IPS-NIHi7 (cell line): ENCODE results near the gene TSC22D3.
"Not testable (repeated sequence)": the region's sequence is repeated elsewhere in the genome, so short reads cannot be mapped to it uniquely, and the experiment has no call there.

Experiments used
- DNase-seq: peaks from one replicate; pipeline ENCODE4 v3.0.0; 2012; ENCODE audit warnings: mixed read lengths; ENCODE audit errors: extremely low spot score

Gene TSC22D3

GRCh38 chrX:107775734-107776511 lies at the start of gene TSC22D3:
TSS of gene TSC22D3 (minus strand) at chrX:107775787. CDS start at chrX:107775419, 368 bp downstream.
- peak; percentile 79 for DNase-seq

GRCh38 chrX:107823456-107823855 lies 47.9 kb upstream of the TSC22D3 start:
- no peak for DNase-seq

DNA sequence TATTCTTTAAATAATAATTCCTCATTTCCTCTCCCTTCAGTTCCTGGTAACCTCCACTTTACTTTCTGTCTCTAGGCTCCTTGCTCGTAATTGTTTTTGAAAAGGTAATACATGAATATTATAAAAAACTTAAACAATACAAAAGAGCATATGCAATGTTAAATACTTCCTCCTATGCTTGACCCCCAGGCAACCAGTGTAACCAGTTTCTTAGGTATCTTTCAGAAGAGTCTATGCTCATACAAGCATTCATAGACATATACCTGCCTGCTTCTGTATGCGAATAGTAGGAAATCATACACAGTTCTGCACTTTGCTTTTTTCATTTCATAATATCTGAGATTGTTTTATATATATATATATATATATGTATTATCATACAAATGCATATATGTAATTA lies 47.5 kb upstream of the TSC22D3 start:
- DNase-seq = no peak

DNA sequence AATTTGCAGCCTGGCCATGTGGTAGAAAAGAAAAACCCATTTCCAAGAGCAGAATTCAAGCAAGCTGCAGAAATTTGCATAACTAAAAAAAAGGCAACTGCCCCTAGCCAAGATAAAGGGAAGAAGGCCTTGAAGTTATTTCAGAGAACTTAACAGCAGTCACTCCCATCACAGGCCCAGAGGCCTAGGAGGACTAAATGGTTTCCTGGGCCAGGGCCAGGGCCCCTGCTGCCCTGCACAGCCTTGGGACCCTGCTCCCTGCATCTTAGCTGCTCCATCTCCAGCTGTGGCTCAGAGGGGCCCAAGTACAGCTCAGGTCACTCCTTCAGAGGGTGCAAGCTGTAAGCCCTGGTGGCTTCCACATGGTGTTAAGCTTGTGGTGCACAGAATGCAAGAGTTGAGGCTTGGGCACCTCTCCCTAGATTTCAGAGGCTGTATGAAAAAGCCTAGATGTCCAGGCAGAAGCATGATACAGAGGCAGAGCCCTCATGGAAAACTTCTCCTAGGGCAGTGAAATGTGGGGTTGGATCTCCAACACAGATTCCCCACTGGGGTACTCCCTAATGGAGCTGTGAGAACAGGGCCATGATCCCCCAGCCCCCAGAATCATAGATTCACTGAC lies 43.4 kb upstream of the TSC22D3 start:
- DNase-seq = no peak

- DNase-seq = not testable (repeated sequence)
Observed at GRCh38 chrX:107810053-107810452, 34.5 kb upstream of the TSC22D3 start.

- no peak for DNase-seq
Observed at GRCh38 chrX:107805179-107805578, 29.6 kb upstream of the TSC22D3 start.

DNA sequence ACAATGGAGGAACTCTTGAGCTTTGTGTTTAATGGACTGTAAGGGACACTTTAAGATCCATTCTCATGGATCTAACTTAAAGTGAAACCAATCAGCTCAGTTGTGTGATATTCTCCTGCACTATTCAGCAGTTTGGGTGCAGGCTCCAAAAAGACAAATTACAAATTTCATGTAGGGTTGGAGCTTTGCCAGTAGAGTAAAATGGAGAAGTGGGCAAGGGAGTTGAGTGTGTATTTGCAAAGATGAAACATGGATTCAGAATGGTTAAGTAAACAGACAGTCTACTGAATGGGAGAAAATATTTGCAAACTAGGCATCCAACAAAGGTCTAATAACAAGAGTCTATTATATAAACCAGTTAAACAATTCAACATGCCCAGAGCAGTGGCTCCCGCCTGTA lies 28.8 kb upstream of the TSC22D3 start:
- no peak for DNase-seq

GRCh38 chrX:107787827-107788226 lies 12.2 kb upstream of the TSC22D3 start:
- no peak for DNase-seq

- DNase-seq = no peak
Observed at GRCh38 chrX:107780525-107780924, 4.9 kb upstream of the TSC22D3 start.

- no peak for DNase-seq
Observed at GRCh38 chrX:107777536-107777832, 1.9 kb upstream of the TSC22D3 start, which contains the start of gene NCBP2L. TSS of gene NCBP2L (plus strand) at chrX:107777733. CDS start at chrX:107794221, 16,488 bp downstream.

- DNase-seq = peak; percentile 83
Observed at GRCh38 chrX:107776649-107777535, 1.3 kb upstream of the TSC22D3 start.

DNA sequence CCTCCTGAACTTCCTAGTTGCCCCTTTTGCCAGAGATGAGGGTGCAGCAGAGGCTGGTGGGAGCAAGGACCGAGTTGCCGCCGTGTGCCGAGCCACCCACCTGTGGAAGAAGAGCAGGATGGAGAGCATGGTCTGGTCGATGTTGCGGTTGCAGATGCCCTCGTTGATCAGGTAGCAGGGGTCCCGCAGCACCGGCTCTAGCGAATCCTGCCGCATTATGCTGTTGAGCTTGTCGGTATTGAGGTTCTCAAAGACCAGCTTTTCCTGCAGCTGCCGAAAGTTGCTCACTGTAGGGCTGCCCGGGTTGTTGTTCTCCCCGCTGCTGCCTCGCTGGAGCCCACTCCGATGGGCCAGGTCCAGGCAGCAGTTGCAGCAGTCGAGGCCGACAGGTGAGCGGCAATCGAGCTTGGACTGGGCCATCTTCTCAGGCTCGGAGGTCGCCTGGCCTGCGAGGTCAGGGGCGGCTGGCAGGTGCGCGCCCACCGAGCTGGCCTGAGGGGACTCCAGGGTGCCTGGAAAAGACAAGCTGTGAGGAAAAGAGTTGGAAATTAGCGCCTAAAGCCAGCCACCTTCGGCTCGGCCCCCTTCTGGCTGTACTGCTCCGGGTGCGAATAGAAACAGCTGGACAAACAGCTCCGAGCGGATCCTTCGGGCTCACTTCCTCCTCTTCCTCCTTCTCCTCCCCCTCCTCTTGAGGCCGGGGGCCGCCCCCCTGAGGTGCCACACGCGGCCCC lies 420 bp downstream of the TSC22D3 start:
- DNase-seq = no peak

DNA sequence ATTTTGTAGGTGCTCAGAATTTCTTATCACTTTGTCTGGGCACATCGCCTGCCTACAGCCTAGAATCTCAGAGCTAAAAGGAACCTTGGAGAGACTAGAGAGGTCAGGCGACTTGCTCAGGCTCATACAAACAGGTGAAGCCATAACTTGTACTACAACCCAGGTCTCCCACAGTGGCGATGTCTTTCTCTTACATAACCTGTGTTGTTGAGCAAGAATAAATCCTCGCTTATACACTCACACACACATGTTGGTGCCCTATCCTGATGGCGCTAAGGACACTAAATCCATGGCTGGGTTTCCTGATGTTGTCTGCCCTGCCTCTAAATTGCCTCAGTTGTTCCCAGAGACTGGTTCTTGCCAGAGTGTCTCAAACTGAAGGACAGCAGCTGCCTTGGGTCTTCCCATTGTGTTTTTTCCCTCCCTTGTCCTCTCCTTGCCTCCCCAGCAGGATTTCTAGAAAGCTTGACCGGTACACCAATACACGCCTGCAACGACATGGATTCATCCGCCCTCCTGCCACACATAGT lies 1.6 kb downstream of the TSC22D3 start:
- no peak for DNase-seq

GRCh38 chrX:107773206-107773605 lies 2.4 kb downstream of the TSC22D3 start:
- DNase-seq = peak; percentile 43

- DNase-seq = no peak
Observed at GRCh38 chrX:107769581-107770317, 5.8 kb downstream of the TSC22D3 start.

GRCh38 chrX:107768051-107768450 lies 7.5 kb downstream of the TSC22D3 start:
- no peak for DNase-seq

GRCh38 chrX:107766470-107767150 lies 9.0 kb downstream of the TSC22D3 start:
- DNase-seq = peak; percentile 39

DNA sequence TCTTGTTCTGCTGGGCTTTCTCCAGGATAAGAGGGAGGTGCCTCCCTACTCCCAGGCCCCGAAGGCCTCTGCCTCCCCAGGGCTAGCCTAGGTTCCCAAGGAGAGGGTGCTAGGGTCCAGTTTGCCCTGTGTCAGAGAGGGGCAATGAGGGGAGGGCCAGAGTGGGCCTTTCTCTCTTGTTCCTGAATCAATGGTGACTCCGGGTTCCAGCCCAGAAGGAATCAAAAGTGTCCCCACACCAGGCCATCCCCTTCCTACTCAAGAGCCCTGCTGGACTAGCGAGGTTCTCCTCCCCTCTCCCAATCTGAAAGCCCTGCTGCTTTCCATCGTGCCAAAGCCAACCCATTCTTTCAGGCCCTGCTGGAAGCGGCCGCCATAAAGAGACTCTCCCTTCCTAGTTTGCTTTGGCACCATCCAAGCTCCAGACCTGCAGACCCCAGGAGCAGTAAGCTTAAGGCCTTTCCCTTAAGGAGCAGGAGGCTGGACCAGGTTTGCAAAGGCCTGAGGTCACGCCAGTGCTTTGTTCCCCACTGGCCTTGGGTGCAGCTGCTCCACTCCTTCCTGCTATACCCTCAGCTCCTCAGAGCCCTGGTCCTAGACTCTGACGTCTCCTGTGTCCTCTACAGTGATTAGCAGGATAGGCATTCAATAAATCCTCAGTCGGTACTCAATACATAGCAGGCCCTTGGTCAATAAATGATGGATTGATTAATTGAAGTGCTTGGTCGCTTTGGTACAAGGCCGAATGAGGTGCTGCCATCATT lies 10.6 kb downstream of the TSC22D3 start:
- DNase-seq = no peak

- DNase-seq = no peak
Observed at GRCh38 chrX:107763647-107764046, 11.9 kb downstream of the TSC22D3 start.
